GM12865 (cell line): ENCODE data around the gene RAB7B.

Source experiments
- DNase-seq: peaks from one replicate; pipeline ENCODE4 v3.0.0; 2010; ENCODE audit warnings: low read depth
- H3K4me3 ChIP-seq: 2 replicates; pipeline ENCODE4 v1.5.1; 2011; ENCODE audit warnings: mild to moderate bottlenecking, low read depth, low read length, control low read depth
- TF ChIP-seq, protein P1 (sequence below): IDR thresholded peaks from 2 replicates; pipeline ENCODE4 v1.5.1; 2011; ENCODE audit warnings: low read length, control low read depth, low read depth, inconsistent platforms; ENCODE audit not compliant: insufficient read depth; ENCODE audit errors: missing control alignments

Gene RAB7B, protein sequence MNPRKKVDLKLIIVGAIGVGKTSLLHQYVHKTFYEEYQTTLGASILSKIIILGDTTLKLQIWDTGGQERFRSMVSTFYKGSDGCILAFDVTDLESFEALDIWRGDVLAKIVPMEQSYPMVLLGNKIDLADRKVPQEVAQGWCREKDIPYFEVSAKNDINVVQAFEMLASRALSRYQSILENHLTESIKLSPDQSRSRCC

DNA sequence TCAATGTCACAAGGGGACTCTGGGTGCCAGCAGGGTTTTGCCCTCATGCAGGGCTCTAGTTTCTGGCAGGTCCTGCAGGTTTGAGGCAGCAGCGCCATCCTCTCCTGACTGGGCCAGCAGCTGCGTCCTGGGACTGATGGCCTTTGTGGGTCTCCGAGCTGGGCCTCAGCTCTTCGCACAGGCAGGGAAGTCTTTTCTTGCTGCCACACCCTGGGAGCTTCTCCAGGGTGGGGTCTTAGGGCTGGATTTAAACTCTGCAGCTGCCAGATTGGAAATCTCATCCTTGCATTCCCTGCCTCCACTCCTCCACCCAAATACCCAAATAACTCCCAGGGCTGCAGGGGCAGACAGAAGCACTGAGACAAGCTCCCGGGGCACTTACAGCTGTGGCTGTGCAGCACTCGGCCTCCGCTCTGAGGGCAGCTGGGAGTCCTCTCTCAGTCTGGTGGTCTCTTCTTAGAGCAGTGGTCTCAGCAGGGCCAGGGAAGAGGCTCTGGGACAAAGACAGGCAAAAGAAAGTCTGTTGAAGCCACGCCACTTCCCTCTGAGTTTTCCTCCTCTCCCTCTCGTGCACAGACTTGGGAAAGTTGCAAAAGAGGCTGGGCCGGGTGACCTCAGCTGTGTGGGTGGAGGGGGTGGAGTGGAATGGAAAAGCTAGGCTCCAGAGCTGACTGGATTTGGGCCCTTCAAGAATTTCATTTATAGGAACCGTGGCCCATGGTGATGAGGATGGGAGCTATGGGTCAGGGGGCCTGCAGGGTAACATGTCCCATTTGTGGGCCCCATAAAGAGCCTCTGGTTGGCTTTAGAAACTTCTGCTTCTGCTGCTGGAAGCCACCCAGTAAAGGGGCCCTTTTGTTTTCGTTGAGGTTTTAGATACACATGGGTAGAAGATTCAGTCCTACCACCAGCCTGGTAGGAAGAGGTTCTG, at the start of gene RAB7B:
TSS of gene RAB7B (minus strand) at position 525 of the 931 bp plus-strand sequence. CDS start 9,260 bp downstream, outside the sequence.
- no peak within 1 kb of the TSS for H3K4me3 ChIP-seq
- TF ChIP-seq, protein P1, sequence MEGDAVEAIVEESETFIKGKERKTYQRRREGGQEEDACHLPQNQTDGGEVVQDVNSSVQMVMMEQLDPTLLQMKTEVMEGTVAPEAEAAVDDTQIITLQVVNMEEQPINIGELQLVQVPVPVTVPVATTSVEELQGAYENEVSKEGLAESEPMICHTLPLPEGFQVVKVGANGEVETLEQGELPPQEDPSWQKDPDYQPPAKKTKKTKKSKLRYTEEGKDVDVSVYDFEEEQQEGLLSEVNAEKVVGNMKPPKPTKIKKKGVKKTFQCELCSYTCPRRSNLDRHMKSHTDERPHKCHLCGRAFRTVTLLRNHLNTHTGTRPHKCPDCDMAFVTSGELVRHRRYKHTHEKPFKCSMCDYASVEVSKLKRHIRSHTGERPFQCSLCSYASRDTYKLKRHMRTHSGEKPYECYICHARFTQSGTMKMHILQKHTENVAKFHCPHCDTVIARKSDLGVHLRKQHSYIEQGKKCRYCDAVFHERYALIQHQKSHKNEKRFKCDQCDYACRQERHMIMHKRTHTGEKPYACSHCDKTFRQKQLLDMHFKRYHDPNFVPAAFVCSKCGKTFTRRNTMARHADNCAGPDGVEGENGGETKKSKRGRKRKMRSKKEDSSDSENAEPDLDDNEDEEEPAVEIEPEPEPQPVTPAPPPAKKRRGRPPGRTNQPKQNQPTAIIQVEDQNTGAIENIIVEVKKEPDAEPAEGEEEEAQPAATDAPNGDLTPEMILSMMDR = no peak

DNA sequence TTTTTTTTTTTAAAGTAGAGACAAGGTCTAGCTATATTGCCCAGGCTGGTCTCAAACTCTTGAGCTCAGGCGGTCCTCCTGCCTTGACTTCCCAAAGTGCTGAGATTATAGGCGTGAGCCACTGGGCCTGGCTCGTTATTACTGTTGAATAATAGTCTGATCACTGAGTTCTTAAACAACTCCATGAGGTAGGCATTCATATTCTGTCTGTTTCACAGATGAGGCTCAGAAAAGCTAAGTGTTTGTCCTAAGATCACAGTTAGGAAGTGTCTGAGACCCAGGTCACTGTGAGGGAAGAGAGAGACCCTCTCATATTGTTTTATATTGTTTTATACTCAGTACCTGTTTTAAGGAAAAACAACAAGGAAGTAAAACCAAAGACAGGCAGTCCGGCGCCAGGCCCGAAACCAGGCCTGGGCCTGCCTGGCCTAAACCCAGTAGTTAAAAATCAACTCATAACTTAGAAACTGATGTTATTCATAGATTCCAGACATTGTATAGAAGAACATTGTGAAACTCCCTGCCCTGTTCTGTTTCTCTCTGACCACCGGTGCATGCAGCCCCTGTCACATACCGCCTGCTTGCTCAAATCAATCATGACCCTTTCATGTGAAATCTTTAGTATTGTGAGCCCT, 49.2 kb upstream of the RAB7B start:
- peak; percentile 49 for DNase-seq
- H3K4me3 ChIP-seq = peak overlapping the region; percentile 89

More for the DNA sequence above, at the start of gene RAB7B:
- peak; percentile 22 for DNase-seq

DNA sequence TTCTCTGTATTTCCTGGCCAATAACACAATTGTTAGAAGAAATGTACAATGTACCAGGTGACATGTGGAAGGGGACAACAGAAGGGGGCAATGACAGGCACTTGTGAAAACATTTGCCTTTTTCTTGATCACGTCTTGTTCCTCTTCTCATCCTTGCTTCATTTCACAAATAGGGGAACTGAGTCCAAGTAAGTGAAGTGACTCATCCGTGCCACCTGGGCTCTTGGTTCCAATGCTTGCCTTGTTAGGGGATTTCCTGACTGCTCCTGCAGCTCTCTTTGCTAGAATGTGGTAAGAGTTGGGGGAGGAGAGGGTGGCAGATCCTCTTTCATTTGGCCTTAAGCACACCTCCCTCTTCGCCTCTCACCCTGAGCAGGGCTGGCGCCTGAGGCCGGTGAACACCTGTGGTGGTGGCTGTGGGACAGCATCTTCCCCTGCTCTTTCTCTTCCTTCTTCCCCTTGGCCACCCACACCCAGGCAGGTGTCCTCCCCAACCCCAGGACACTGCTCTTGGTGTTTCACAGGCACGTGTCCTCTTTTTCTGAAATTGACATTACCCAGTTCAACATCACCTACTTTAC, 47.5 kb upstream of the RAB7B start:
- DNase-seq = peak; percentile 99
- TF ChIP-seq, protein P1 = no peak
- H3K4me3 ChIP-seq = peak overlapping the region; percentile 70

DNA sequence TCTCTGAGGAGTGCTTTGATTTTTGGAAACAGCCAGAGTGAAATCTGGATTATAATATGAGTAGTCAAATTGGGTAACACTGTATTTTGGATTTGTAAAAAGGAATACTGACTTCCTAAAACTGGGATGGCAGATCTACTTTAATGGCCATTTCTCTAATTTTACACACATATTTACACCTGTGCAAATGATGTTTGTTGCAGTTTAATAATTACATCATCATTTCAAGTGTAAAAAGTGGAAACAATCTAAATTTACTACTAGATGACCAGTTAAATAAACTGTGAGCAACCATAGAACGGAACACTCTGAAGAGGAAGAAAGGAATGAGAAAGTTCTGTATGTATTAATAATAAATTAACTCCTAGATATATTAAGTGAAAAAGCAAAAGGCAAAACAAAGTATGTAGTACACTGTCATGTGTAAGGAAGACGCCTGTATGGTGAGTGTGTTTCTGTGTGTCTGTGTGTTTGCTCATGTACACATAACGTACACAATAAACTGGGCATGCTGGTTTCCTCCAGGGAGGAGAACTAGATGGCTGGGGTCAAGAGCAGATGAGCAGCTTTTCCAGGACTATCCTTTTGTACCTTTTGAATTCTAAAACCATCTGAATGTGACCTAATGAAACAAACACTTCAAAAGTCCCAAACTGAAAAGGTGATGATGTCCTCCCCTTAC, 46.9 kb upstream of the RAB7B start:
- peak overlapping the region; percentile 8 for H3K4me3 ChIP-seq
- DNase-seq = peak; percentile 38

DNA sequence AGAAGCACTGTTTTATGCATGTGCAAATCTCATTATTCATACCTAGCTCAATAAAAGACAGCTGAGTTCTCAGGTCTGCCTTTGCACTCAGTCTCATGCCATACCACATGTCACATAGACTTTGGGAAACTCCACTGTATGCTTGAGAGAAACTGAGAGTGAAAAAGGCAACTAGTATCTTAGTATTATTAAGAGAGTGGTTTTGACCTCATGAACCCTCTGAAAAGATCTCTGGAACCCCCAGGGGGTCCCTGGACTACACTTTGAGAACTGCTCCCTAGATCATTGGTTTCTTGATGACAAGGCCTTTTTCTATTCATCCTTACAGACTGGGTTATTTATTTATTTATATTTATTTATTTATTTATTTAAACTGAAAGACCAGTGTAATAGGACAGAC, 46.1 kb upstream of the RAB7B start:
- peak; percentile 94 for DNase-seq
- TF ChIP-seq, protein P1 = no peak
- H3K4me3 ChIP-seq = no peak overlapping the region; the same call in 1 of the 2 replicates

More for the DNA sequence above, 46.9 kb upstream of the RAB7B start:
- TF ChIP-seq, protein P1 = no peak

DNA sequence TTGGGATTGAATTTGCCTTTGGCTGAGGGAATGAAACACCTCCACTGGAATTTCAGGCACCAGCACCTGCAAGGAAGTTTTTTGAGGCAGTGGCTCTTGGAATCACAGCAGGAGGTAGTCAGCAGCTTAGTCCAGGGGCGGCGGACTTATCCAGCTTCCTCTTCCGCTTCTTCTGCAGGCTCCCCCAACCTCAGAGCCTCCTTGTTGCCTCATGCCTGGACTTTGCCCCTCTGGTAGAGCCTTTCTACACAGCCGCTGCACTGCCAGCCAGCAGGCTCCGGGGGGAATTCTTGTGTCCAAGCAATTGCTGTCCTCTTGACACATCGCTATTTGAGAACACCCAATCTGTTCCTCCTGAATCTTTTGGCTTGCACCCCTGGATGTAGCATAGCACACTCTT, 45.4 kb upstream of the RAB7B start:
- TF ChIP-seq, protein P1 = no peak
- no peak overlapping the region for H3K4me3 ChIP-seq
- no peak for DNase-seq
